GM19193 (cell line): ENCODE results near the gene ASIC3.

ENCODE experiments used
- POLR2A ChIP-seq: IDR thresholded peaks from 4 replicates; pipeline ENCODE4 v1.6.1; 2011; ENCODE audit not compliant: insufficient read depth, insufficient read length; ENCODE audit errors: extremely low read depth

Gene ASIC3

DNA sequence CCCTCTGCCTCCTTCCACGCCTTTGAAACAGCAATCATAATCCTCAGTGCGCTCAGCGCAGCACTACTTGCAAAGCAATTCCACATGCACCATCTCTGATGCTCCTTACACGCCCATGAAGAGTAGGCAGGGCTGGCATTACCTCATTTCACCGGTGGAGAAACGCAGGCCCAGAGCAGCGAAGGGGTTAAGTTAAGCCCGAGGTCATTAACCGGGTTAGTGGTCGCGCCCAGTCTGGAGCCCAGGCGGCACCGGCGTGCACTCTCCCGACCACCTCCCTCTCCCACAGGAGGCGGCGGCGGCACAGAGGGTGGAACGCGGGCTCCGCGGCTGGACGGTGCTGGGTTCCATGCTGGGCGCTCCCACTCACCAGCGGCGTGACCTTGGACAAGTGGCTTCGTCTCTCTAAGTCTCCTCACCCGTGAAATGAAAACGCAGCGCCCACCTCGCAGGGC is 31.8 kb downstream of the ASIC3 start:
- TF ChIP-seq POLR2A: no peak

DNA sequence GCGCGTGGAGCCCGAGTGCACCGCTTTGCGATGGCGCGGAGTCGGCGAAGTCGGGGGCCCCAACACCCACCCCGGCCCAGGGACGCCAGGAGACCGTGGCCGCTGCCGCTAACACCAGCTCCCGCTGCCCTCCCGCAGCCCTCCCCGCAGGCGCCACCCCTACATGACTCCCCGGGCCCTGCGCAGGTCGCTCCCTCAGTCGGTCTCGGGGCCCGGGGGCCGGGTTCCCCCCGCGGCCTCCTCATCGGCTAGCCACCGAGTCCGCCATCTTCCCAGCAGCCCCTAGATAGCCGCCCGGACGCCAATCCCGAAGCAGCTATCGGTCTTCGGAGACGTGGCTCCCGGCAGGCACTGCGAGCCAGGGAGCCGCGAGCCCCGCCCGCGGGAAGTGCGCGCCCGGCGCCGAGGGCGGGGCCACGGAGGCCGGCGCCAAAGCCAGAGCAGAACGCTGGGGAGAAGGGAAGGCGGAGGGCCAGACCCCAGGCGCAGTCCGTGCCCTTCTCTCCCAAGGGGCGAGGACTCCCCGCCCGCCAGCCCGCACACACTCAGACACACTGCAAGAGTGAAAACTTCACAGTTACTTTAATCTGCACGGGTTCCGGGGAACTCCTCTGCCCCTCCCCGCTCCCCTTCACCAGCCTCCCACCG is 32.3 kb downstream of the ASIC3 start, which contains the start of gene FASTK:
Gene FASTK, minus strand, starts transcription at position 288 of the 648 bp plus-strand sequence. Its CDS starts 43 bp downstream, at position 245.
- TF ChIP-seq POLR2A: peak; percentile 89

DNA sequence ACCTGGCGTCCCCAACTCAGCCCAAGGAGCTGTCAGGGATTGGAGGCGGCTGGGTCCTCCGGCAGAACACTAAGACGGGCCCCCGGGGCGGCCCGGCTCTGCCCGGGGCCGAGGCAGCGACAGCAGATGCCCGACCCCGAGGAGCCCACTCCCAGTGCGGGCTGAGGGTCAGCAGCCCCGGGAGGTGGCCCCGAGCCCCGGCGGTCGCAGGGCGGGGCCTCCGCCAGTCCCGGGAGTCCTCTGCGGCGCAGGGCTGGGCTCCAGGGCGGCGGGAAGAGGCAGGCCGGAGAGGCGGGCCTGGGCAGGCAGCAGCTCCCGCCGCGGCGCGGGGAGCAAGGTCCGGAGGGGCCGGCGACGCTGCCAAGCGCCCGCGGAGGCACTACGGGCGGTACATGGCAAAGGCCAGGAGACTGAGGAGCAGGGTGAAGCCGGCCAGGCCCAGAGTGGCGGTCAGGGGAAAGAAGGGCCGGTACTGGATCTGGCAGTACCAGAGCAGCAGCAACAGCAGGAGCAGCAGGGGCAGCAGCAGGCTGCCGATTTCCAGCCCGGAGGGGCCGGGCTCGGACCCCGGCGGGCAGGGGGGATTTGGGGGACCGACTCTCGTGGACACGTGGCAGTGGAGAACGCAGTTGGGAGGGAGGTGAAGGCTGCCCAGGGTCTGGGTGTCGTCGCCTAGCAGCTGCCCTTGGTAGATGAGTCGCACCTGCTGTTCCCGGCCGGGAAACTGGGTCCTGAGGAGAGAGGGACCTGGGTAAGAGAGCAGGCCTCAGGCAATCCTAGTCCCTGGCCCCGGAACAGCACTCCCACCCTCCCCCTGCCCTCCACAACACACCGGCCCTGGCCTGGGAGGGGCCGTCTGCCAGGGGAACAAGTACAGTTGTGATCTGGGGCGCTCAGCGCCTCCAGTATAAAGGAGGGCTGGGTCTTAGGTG is 33.1 kb downstream of the ASIC3 start:
- no peak for TF ChIP-seq POLR2A

DNA sequence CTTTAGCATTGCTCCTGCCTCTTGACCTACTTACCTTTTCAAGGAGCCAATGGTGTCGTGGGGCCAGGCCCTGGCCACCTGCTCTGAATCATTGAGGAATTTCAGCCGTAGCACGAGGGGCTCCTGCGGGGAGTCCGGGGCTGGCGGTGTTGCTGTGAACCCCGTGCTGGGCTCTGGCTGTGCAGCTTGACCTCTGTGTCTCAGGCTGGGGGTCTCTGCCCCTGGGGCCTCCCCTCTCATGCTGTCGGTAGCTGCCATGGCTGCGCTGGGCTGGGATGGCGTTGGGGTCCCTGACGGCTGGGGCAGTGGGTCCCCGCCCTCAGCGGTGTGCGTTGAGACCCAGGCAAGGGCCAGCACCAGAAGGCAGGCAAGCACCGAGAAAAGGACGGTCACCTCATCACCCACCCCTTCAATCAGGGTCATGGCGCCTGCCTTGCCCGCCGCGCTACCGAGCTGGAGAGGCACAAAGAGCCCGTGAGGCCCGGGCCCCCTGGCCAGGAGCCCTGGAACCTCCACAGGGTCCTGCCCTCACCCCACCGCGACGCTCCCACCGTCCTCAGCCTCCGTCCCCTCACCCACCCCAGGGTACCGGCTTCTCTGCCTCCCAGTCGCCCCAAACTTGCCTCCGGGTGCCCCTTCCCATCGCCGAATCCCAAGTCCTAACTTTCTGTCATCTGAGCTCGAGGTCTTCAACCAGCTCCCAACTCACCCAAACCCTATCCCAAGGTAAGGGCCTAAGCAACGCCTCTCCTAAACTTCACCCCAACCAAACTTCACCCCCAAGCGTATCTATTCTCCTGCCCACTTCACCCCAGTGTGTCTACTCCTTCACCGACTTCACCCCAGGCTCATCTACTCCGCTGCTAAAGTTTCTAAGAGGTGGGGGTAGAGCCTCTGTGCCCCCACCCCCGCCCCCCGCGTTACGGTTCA is 34.1 kb downstream of the ASIC3 start:
- TF ChIP-seq POLR2A: no peak

DNA sequence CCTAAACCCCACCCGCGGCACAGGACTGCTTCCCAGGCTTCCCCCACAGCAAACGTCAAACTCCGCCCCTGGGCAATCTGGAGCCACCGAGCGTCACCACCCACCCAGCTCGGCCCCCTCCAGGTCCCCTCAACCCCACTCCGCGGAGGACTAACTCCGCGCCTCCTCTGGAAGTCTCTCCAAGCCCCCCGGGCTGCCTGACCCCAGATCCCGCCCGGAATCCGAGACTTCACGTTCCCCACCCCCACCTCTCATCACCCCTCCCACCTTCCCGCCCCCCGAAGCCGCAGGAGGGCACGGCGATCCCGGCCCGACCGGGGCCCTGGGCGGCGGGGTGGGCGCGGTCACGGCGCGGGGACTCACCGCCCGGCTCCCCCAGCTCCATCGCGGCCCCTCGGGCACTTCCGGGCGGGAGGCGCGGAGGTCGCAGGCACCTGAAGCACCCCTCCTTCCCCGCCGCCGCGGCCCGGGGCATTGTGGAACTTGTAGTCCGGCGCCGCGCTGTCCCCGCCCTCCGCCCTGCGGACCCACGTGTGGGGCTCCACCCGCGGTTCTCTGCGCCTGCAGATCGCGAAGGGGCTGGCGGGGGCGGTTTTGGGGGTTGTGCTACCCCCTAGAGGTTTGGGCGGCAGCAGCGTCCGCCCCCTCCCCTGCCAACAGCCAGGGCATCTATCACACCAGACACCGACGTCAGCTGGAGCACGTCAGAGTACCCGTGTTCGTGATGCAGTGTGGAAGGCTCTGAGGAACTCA is 34.9 kb downstream of the ASIC3 start, which contains the start of gene TMUB1:
Gene TMUB1, minus strand, starts transcription at position 423 of the 753 bp plus-strand sequence. CDS start 930 bp downstream, outside the sequence.
- TF ChIP-seq POLR2A: peak; percentile 60

DNA sequence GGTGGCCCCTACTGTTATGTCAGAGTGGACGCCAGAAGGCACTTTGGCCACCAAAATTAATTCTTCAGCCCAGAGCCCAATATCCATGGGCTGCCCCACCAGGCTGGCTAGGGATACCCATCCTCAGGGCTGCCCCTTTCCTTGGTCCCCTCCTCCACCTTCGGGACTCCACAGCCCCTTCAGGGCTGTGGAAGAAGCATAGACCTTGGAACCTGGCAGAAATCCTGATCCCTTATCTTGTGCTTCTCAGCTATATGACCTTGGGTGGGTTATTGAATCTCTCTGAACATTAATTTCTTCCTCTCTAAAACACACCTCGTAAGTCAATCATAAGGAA is 35.5 kb downstream of the ASIC3 start:
- TF ChIP-seq POLR2A: no peak

DNA sequence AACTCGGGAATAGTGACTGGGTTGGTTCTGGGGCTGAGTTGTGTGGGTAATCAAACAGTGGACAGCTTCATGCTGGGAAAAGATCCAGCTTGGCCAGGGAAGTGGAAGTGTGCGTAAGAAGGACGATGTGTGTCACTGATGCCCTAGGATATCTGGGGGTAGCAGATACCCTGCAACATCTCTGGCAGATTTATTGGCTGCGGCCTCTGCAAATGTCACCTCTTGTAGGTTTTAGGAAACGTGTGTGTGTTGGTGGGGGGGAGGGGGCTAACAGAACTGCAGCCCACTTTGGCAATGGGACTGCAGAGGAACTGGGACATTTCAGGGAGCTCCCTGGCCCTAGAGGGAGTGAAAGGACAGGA is 37.0 kb downstream of the ASIC3 start:
- TF ChIP-seq POLR2A: no peak

DNA sequence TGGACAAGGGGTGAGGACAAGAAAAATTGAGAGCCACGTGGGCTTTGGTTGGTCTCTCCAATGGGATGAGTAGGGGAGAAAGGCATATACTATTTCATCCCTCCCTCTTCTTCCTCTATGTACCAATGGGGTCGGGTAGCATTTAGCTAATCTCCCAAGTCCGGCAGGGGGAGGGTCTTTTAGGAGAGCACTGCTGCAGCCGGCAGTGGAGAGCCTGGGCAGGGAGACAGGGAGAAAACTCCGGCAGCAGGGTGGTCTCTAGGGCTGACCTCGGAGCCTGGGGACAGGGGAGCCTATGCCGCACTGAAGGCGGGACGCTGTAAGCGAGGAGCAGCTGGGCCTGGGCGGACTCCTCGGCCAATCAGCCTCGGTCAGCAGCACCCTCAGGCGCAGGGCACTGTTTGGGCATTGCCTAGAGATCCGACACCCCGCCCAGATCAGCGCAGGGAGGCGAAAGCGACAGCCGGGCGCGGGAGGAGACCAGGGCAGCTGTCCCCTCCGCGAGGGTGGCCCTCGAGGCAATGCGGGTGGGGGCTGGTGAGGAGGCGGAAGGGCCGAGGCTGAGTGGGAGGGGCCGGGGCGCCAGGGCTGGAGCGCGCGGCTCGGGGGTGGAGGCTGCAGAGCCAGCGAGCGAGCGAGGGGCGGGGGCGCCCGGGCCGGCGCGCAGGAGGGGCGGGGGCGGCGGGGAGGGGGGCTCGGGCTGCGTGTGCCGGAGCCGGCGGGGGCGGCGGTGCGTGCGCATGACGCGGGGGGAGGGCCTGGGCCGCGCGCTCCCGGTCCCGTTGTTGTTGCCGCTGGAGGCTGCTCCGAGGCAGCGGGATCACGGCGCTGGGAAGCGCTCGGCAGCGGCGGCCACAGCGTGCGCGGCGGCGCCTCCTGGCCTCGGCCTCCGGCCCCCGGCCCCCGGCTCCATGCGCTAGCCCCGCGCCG is 37.6 kb downstream of the ASIC3 start, which contains the start of gene AGAP3:
Gene AGAP3, plus strand, starts transcription at position 785 of the 930 bp plus-strand sequence. CDS start 267 bp downstream, outside the sequence.
- TF ChIP-seq POLR2A: peak; percentile 63

DNA sequence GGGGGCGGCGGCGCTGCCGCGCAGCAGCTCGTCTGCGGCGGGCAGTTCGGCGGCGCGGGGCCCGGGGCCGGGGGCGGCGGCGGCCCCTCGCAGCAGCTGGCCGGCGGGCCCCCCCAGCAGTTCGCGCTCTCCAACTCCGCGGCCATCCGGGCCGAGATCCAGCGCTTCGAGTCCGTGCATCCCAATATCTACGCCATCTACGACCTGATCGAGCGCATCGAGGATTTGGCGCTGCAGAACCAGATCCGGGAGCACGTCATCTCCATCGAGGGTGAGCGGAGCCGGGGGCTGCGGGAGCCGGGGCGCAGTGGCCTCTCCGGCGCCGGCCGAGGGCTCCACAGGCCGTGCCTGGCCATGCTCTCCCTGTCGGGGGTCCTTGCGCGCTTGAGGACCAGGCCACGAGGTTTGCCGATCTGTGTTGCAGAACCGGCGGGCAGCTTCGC is 38.5 kb downstream of the ASIC3 start:
- TF ChIP-seq POLR2A: no peak

DNA sequence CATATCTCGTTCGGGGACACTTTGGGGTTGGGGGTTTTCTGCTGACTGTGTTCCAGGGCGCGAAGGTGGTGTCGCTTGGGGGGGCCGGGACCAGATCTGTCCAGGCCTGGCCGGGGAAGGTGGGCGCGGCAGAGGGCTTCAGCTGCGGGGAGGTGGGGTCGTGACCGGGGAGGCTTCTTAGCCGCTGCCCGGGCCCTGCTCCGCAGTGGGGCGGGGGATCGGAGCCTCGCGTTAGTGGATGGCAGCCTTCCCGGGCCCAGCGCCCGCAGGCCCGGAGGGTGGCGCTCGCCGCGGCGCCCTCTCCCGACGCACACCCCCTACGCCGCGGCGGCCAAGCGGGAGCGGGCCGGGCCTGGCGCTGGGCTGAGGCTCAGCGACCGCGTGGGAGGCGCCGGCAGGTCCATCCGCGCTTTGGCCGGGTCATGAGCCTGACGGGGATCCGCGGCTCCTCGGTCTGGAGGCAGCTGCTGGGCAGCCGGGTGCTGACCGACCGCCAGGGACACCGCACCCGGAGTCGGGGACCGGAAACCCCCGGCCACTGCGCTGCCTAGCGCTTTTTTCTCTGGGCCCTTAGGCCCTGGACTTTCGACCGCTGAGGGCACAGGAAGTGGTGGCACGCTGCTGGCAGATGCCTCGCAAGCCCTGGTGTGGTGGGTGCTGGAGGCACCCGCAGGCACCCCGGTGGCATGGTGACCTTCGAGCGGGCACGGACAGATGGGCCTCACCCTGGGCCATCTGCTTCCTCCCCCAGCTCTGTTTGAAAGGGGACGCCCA is 39.1 kb downstream of the ASIC3 start:
- TF ChIP-seq POLR2A: peak; percentile 46

DNA sequence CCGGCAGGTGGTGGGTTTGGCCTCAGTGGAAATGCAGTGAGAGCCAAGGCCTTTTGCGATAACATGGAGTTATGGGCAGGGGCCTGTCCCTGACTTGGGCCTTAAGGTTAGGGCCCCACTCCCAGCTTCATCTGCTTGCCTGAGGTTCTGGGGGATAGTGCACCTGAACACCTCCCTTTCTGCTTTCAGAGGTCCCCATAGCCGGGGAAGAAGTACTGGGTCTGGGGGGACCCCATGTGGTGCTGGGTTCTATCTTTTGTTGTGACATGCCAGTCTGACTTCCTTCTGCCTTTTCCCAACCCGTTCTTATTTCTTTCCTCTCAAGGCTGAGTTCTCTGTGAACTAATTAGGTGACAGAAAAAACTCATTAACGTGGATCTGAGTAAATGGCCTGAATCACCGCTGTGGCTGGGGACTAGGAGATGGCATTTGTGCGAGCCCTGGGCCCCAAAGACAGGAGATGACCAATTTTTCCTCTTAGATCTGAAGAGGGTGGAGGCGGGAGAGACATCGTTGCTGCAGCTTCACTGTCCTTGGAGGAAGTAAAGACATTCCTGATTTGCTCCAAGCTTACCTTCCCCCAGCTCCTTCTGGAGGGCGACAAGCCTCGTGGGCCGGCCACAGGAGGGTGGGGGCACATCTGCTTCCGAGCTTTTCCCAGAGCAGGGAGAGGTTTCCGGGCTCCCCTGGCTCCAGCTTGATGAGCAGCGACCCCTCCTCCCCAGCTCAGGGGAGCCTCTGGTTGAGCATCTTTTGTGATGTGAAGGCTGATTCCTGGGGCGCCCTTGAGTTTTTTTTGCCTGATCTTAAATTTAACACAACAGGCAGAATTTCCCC is 39.9 kb downstream of the ASIC3 start:
- no peak for TF ChIP-seq POLR2A

DNA sequence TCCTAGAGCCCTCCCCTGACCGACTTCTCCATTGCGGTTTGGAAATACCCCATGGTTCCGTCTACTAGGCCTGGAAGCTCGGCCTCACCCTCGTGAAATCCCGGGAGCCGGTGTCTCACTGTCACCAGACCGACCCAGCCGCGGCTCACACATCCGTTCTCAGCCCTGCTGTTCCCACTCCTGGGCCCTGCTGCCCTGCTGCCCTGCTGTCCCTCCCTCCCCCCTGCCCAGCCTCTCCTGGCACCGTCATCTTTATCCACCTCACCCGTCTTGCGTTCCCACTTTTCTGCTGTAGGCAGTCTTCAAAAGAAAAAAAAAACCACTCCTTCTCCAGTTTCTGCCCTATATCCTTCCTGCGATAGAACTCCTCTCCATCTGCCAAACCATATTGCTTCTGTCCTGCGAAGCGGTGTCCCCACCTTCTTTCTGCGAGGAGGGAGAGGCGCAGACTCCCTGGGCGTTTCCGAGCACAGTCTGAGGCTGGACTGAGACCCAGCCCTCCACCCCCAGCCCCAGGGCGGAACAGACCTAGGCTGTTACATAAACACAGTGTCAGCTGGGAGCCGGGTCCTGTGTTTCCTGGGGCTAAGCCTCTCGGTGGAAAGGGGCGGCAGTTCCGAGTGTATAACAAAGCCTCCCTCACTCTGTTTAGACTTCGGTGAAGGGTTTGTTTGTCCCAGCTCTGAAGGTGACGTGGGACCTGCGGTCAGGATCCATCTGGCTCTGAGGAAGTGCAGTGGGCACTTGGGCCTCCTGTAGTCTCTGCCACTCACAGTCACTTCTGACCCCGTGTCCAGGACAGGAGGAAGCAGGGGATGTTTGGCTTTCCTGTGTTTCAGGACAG is 40.7 kb downstream of the ASIC3 start:
- TF ChIP-seq POLR2A: no peak
